Neural progenitor cell (in vitro differentiated cells): ENCODE results near the gene RTN4R.

Experiments
- CTCF ChIP-seq: fragments of 200-600 bp; sonication (generic); IDR thresholded peaks from 2 replicates; pipeline ENCODE4 v1.5.1; 2017; ENCODE audit warnings: antibody characterized with exemption, mild to moderate bottlenecking
- EZH2 ChIP-seq: fragments of 200-600 bp; sonication (generic); IDR thresholded peaks from 2 replicates; pipeline ENCODE4 v1.6.1; 2017; ENCODE audit warnings: antibody characterized with exemption, mild to moderate bottlenecking, moderate library complexity

DNA sequence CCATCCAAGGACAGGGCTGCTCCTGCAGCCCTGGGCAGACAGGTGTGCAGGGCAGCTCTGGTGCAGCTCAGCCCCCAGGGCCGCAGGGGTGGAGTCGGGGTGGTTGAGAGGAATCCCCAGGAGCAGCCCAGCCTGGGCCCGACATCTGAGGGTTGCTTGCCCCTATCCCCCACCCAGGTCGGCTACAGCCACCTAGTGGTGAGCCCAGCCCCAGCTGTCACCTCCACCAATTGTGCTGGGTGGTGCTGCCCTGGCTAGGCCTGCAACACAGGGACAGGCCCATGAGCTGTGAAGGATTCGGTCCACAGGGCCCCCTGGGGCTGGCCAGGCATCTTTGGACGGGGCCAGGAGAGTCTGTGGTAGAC lies 29.6 kb downstream of the RTN4R start:
- peak; percentile 75 for TF ChIP-seq CTCF
- no peak for TF ChIP-seq EZH2
